GM19452 (cell line): ENCODE measurements around the gene OBP2B.
"Not testable (repeated sequence)": the region's sequence is repeated elsewhere in the genome, so short reads cannot be mapped to it uniquely, and the experiment has no call there.

Experiments used
- ATAC-seq: cut with Tn5 transposase; IDR thresholded peaks from one replicate; pipeline ENCODE4 v1.9.1; 2021; ENCODE audit not compliant: unreplicated experiment

Gene OBP2B

DNA sequence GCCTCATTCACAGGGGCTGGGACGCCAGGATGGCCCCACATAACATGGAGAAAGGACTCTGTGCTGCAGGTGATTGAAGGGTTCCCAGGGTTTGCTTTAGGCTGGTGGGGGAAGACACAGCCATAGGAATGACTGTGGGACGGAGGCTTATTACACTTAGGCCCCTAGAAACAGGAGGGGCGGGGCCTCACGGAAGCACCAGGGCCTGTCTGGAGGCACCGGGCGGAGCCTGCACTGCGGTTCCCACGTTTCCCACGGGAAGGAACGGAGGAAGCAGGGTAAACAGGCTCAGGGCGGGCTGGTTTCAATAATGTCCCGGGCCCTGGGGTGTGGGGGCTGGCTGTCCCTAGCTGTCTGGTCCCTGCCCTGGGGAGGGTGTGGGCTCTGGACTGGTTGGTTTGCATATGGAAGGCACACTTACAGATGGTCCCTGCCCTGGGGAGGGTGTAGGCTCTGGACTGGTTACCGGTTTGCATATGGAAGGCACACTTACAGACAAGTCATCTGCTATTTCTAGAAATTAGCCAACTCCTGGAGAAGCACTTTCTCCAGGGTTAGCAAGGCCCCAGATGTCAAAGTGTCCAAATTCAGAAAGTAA, 14.2 kb upstream of the OBP2B start:
- not testable (repeated sequence) for ATAC-seq

DNA sequence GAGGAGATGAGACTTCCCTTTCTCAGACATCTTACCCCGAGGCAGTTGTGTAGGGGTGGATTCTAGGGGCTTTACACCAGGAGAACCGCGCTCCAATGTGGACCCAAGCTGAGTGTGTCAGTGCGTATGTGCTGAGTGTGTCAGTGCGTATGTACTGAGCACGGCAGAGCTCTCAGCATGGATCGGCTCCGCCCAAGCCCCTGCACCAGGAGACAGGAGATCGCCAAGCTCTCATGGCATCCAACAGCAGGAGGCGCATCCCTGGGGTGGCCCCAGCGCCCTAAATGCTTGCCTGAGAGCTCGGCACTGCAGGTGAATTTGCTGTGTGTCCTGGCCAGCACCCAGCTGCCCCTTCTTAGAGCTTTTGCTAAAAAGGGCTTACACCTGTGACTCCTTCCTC, 12.9 kb upstream of the OBP2B start:
- not testable (repeated sequence) for ATAC-seq

DNA sequence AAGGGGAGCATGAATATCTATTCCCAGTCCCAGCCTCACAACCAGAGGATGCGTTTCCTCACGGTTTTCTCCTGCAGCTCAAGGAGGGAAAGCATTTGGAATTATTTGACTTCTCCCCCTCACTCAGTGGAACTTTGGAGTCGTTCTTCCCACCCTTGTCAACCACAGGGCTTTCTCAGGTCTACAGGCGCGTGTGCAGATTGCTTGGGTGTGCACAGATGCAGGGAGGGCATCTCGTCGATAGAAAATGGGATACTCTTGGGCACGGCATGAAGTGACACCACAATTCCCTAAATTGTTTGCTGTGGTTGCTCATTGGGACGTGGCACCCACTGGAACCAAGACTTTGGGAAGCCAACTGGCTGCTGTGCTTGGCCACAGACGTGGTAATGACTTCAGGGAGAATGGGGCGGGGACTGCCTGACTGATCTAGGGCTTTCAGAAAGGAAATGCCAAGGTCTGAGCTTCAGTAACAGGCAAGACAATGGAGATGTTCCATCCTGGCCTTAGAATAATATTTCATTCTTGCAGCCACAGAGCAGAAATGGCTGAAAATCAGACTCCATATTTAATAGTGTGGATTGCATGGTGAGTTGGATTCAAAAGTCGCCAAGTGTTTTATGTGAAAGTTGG, 12.2 kb upstream of the OBP2B start:
- no peak for ATAC-seq

DNA sequence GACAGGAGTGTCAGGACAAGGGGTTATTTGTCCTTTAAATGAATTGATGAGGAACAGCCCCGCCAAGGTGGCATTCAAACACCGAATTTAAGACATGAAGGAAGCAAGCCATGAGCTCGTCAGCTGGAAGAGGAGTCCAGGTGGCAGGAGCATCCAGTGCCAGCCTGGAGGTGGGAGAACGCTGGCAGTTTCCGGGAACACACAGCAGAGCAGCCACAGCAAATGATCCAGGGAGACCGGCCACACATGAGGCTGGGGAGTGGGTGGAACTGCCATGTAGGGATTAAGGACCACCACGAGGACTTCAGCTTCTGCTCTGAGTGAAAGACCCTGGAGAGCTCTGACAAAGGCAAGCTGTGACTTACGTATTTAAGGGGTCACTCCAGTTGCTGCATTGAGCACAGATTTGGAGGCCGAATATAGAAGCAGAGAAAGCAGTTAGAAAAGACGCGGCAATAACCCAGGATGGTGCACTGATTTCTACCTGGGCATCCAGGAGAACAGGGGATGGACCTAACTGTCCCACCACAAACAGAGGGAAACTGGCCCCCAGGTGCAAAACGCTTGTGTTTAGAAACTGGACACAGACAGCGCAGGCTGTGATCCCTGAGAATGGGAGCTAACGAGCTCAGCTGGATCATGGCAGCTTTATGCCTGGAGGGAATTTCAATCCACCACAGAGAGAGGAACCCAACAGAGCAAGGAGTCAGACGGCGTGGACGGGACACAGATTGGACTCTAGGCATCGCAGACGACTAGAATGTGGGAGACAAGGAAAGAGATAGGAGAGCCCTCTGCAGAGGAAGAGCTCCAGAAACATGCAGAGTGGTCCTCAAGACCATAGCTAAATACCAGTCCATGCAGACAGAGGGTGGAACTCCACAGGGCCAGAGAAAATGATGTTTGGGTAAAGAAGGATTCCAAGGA, 9.3 kb upstream of the OBP2B start:
- not testable (repeated sequence) for ATAC-seq

DNA sequence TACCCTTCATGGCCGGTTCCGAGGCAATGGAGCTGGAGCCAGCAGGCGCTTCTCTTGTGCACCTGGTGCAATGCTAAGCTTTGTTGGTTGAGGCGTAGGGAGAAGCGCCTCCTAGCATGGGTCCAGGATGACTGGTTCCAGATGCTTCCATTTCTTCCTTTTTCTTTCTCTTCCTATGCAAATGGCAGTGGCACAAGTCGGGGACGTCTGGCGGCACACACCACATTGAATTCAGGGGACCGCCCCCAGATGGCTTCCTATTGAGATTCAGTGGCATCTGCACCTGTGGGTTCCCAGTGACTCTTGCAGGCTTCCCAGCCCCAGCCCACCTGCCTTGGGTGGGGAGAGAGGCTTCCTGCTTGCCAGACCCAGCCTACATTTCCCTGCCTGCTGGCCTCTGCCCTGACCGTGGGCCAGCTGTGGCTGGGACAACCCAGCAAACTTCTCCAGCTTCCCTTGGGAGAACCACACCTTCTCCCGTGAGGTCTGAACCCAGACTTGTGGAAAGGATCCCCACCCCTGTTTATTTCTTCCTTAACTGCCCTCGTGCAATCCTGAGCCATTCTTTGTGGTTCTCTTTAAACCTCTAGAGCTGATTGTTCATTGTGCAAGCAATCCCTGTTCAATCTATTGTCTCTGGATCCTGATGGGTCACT, 8.4 kb upstream of the OBP2B start:
- not testable (repeated sequence) for ATAC-seq

DNA sequence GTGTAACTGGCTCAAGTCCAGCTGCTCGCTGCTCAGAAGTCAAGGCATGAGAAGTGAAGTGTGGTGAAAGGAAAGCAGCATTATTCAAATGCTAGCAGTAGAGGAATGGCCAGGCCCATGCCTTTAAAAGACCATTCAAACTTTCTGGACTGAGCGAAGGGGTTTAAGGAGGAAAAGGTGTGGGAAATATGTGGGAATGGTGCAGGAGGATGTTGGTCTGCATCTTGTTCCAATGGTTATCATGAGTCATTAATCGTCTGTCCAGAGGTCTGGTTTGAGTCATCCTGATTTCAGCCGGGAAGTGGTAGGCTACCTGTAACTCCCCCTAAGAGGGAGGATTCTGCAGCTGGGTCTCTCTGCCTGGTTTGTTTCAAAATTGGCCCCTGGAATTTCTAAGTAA, 5.2 kb upstream of the OBP2B start:
- ATAC-seq = not testable (repeated sequence)

DNA sequence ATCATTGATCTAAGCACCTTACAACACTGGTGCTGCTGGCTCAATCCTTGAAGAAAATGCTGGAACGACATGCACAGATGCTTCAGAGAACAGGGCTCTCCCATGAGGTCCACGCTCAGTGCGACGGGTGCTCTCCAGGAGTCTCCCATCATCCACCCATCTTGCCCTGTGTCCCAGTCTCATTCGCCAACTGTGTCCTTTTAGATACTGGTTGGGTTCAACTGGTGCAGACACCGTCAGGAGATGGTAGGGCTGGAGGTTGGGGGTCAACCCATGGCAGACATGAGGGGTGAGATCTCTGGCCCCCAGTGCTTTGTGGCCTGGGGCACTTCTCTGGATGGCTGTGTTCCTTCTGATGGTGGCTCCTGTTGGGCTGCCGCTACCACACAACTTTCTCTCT, 1.6 kb upstream of the OBP2B start:
- ATAC-seq = no peak

DNA sequence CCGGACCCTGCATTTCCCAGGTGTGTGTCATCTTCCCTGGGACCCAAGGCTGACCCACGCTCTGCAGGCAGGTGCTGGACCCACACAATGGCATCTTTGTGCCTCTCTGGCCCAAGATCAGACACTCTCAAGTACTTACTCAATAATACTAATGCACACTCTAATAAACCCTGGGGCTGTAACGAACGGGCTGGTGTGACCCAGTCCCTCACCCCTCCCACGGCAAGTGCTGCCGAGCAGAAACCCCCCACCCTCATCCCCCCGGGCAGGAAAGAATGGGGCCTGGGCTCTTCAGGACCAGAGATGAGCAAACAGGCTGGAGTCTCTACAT, 1.1 kb upstream of the OBP2B start:
- ATAC-seq = no peak

DNA sequence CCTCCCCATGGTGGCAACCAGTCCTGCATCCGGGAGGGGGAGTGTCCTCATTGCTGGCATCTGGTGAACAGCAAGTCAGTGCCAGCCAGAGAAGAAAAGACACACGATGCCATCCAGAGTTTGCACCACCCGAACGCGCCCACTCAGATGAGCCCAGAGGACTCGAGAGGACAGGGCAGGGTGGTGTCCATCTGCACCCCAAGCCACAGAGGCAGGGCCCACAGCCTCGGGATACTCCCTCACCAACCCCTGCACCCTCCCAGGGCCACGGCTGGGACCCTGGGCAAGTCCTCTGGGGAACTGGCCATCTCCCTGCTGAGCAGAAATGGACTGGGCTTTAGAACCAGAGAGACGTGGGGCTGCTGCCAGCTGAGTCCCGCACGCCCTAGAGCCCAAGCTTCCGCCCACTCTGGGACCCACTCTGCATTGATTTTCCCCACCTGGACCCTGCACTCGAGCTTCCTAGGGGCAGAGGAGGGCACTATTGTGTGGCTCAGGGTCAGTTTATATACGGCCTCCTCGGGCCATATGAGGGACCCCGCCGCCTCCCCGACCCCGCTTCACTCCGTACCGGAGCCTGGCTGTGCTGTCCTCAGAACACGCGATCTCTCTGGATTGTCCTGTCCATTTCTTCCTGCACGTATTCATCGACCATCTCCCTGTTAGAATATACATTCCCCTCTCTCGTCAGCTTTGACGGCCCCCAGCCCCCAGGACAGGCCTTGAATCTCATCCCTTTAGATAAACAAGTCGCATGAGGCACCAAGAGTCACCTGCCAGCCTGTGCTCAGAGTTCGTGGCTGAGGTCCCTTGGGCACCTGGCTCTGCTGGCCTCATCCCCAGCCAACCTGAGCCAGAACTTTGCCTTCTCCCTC, 514 bp upstream of the OBP2B start:
- ATAC-seq = not testable (repeated sequence)

DNA sequence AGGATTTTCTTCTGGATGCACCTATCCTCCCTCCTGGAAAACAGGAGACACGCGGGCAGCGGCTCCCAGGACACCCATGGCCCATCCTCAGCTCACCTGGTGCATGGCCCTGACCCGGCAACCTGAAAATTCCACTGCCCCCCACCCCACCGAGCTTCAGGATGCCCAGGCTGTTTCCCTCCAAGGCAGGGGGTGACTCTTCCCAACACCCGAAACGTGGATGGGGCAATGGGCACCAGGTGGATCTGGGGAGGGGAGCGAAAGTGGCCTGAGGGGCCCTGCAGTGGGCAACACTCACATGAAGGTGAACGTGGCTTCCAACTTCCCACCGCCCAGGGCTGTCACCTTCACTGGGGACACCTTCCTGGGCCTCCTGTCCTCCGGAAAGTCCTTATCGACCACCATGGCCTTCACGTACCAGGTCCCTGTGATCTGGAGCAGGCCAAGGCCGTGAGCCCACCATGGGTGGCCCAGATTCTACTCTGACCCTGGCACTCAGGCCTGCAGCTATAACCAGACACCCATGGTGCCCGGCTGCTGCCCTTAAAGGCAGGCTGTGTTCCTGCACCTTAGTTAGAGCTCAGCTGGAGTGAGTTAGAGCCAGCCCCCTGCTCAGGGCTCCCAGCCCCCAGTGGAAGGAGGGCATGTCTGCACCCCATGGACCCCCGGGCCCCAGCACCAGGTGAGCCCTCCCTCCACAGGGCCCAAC, 725 bp downstream of the OBP2B start:
- ATAC-seq = not testable (repeated sequence)

DNA sequence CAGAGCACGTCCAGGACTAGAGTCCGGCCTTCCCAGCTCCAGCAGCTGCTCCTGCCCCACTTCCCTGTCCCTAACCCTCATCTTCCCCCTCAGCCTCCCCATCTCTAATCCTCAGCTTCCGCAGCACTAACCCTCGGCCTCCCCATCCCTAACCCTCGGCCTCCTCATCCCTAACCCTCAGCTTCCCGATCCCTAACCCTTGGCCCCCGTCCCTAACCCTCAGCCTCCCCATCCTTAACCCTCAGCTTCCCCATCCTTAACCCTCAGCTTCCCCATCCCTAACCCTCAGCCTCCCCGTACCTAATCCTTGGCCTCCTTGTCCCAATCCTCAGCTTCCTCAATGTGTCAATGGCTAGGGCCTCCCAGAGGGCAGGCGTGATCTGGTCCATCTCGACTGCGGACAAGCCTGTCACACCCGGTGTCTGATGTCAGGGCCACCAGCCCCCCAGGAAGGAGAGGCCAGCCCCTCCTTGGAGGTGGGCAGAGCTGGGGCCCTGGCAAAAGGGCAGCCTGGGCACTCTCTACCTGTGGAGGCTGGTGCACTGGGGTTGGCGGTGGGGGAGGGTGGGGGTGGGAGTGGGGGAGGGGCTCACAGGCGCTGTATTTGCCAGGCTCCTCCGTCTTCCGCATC, 1.4 kb downstream of the OBP2B start:
- ATAC-seq = no peak

DNA sequence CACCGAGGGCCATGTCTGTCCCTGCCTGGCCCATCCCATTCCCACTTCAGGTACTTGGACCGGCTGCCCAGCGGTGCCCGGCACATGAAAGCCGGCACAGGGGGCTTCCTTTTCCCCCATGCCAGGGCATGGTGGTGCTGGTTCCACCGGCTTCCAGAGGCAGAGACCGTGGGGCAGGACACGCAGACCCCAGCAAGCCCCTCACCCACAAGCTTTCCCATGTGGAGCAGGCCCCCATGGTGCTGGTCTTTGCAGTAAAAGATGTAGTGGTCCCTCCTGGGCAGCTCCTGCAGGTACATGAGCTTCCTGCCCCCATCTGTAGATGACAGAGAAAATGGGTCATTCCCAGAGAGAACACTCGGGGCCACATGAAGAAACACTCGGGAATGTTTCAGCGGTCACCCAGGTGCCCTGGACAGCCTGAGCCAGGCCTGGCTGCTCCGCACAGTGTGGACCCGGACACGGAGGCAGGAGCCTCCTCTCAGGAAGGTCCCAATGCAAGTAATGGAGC, 2.0 kb downstream of the OBP2B start:
- ATAC-seq = no peak

DNA sequence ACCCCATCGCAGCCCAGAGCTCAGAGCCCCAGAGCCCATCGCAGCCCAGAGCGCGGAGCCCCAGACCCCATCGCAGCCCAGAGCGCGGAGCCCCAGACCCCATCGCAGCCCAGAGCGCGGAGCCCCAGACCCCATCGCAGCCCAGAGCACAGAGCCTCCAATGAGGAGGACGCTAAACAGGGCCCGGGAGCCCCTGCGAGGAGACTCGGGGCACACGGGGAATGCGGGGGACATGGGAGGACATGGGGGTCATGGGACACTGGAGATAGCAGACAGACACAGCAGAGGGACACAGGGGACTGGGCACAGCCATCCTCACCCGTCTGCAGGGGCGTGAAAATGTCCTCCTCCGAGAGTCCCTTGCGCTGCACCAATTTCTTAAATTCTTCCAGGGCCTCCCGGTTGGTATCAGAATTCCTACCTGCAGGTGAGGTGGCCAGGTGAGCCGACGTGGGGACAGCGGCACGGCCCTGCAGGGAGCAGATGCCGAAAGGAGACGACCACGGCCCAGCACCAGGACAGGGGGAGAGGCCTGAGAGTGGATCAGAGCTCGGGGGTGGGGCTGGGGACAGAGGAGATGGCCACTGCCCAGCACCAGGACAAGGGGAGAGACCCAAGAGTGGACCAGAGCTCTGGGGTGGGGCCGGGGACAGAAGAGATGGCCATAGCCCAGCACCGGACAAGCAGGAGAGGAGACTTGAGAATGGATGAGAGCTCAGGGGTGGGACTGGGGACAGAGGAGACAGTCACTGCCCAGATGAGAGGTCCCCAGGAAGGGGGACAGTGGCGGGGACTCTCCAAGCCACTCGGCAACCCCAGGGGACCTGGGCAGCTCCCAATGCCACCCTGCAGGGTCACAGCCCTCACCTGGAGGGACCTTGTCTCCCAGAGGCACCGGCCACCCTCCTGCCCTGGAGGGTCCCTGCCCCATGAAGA, 2.8 kb downstream of the OBP2B start:
- ATAC-seq = no peak

DNA sequence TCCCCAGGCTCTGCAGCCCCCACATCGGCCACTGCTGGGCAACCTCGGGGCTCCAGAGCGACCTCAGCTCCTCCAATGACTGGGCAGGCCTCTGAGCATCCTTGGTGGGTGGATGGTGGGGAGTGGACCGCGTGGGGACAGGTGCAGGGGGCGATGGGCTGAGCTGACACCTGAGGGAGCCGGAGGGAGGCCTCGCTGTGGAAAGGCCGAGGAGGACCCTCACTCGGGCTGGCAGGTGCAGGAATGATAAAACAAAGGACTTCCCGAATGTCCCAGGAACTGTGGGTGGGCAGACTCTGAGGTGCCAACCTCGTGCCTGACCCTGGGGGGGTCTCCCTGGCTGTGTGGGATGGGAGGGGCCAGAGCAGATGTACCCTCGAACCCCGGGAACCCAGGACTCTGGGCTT, 3.6 kb downstream of the OBP2B start:
- not testable (repeated sequence) for ATAC-seq

DNA sequence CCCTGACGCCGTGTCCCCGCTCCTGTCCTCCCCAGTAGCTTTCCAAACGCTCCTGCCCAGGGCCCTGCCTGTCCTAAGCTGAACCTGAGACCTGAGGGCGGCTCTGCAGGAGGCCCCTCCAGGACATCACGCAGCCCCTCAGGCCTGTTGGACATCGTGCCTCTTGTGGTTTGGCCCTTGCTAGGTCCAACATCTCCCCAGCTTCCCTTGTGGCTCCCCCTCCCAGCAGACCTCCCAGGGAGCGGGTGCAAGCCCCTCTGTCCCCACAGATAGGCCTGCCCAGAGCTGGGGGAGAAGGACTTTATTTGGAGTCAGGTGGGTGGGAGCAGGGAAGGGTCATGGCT, 4.1 kb downstream of the OBP2B start:
- no peak for ATAC-seq

DNA sequence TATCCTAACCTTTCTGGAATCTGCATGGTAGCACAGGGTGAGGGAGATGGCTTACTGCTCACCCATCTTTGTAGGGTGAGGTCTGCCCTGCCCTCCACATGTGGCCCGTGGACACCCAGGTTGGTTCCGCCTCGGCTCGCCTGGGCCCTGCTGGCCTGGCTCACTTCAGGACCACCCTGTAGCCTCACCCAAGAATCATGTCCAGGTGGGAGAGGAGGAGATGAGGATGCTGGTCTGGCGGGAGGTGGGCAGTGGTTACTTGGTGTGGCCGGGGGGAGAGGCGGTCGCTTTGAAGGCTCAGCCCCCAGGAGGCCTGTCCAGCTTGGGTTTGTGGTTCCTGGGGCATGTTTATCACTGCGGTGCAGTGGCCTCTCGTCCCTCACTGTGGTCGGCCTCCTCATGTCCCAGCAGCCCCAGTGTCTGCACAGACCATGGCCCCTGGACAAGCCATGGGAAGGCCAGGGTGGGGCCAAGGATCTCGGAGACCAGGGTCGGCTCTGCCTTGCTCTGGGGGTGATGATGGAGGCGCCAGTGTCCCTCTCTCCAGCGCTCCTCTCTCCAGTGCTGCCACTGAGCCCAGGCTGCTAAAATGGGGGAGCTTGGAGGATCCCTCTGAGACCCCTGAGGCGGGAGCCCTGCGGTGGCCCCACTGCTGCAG, 4.6 kb downstream of the OBP2B start:
- ATAC-seq = no peak

DNA sequence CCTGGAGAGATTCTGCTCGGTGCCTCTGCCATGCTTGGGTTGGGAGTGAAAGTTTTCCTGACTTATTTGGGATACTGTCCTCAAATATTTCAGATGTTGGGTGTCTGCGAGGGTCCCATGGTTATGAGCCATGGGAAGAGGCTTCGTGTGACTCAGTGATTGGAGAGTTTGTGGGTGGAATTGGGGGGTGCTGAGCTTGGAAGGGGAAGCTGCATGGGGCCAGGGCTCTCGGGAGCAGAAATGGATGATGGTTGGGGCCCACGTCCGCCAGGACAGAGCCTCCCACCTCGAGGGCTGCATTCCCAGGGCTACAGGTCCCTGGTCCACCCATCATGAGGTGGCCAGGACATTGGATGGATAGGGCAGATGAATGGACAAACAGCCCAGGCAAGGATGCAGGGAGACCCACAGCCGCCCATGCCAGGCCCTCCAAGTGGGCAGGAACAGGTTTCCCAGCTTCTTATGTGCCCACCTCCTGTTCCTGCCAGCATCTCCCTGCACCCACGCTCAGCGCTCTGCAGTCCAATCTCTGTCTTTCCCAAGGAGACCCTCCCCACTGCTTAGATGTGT, 5.5 kb downstream of the OBP2B start:
- ATAC-seq = no peak
